GM19324 (cell line): Measurements from ENCODE around the gene PIP4K2A.

ENCODE experiments used
- ATAC-seq: cut with Tn5 transposase; IDR thresholded peaks from one replicate; pipeline ENCODE4 v1.9.1; 2021; ENCODE audit warnings: mild to moderate bottlenecking, moderate library complexity; ENCODE audit not compliant: unreplicated experiment, low FRiP score

PIP4K2A gene

GRCh38 chr10:22606164-22606614 is 108.2 kb downstream of the PIP4K2A start:
- ATAC-seq: peak; percentile 95

GRCh38 chr10:22605168-22605567 is 109.2 kb downstream of the PIP4K2A start:
- no peak for ATAC-seq

DNA sequence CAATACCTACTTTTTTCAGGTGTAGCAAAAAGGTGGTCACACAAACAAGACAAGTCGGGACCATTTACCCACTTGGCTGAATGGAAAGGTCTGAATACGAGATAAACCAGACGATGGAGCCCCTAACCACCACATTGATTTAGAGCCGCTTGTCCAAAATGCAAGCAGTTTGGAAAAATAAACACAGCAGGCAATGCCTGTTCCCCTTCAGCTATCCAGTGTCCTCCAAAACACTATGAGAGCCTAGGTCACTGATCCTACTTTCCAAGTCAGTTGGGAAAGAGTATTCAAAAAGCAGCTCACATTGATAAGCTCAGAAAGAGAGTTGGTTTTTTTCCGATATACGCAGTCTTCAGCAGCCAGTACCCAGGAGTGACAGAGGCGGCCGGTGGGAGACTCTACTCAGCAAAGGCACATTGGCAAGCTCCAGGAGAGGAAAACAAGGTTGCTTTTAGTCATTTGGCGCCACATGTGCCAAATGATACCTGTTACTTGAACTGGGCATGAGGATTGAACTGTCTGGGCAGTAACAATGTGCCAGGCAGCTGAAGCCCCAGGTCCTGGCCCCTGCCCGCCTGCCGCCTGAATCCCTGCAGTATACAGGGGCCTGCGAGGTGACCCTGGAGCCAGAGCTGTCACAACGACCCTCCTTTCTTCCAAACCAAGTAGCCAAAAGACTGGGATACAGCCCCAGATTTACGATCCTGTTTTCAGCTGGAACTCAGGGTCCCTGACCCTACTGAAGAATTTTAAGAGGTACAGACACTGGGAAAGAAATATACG is 109.8 kb downstream of the PIP4K2A start:
- ATAC-seq: no peak

DNA sequence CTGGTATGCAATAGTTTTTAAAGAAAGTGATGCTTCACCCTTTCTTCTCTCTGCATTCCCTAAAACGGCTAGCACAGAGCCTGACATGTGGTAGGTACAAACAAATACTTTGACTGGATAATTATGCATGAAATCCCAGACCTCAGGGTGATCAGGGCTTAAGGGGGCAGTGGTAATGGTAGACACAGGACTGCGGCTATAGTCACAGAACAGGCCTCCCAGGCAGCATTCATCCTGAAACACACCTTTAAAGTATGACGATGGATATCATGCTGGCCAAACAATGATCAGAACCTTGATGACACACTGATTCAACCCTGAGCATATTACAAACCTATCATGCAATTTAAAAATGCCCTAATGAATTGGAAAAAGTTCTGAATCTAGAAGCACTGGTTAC is 110.8 kb downstream of the PIP4K2A start:
- no peak for ATAC-seq

DNA sequence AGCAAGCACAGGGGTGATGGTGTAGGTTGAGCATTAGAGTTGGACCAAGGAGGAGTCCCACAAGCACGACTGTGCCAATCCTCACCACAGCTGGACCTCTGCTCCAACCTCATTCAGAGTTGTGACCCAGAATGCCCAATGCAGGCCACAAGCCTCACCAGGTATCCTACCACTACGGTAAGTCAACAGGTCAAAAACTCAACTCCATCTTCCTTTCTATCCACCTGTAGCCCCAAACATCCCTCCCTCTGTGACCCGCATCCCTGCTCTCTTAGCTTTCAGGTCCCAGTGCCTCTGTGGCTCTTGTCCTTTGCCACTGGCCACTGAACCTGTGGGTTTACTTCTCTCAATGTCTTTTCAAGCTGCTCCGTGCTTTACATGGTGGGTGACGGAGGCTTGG is 112.8 kb downstream of the PIP4K2A start:
- ATAC-seq: no peak

GRCh38 chr10:22599636-22600228 is 114.6 kb downstream of the PIP4K2A start:
- no peak for ATAC-seq

DNA sequence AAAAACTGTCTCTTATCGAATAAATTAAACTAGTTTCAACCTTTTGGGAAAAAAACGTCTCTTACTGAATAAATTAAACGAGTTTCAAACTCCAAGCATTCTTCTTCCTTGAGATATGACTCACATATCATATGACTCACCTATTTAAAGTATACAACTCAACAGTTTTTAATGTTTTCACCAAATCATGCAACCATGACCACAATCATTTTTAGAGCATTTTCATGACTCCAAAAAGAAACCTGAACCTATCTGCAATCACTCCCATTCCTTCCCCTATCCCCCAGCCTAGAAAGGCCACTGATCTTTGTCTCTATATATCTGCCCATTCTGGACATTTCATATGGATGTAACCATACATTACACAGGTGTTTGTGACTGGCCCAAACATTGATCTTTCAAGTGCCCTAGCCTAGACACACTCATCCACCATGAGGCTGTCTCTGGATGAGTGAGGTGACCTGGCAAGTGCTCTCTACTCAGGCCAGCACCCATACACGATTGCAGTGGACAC is 115.3 kb downstream of the PIP4K2A start:
- ATAC-seq: no peak

- no peak for ATAC-seq
These were observed 115.9 kb downstream of the PIP4K2A start for GRCh38 chr10:22598478-22598877.

DNA sequence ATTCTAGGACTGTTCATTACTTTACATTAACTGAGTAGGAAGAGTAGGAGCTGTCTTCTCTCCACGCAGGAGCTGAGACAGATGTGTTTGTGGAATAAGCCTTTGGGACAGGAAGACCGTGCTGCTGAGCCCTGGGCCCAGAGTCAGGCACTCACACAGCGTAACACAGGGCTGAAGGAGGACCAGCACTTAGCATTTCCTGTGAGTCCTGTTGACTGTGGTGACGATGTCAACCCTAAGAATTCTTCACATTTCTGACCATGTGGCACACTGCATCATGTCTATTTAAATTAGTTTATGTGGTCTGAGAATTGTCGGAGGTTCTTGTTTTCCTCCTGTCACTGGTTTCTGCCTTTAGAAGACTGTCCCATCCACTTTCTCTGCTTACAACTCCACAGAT is 117.2 kb downstream of the PIP4K2A start:
- ATAC-seq: peak; percentile 63

- no peak for ATAC-seq
These were observed 120.7 kb downstream of the PIP4K2A start for GRCh38 chr10:22593636-22594198.

DNA sequence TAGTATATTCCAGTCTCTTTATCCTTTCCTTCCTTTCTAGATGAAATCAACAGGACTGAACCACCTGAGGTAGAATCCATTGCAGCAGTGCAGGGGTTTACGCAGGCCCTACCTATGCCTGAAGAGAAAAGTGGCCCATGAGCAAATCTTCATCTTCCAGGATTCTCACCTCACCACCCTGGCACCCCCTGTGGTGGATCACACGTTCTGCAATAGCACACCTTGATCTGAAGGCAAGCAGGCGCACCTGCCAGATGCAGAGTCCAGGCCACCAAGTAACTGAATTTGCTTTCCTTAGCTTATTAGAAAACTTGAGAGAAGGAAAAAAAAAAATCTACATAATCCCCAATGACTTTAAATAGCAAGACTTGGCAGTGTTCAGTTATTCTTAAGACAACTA is 121.4 kb downstream of the PIP4K2A start:
- no peak for ATAC-seq

DNA sequence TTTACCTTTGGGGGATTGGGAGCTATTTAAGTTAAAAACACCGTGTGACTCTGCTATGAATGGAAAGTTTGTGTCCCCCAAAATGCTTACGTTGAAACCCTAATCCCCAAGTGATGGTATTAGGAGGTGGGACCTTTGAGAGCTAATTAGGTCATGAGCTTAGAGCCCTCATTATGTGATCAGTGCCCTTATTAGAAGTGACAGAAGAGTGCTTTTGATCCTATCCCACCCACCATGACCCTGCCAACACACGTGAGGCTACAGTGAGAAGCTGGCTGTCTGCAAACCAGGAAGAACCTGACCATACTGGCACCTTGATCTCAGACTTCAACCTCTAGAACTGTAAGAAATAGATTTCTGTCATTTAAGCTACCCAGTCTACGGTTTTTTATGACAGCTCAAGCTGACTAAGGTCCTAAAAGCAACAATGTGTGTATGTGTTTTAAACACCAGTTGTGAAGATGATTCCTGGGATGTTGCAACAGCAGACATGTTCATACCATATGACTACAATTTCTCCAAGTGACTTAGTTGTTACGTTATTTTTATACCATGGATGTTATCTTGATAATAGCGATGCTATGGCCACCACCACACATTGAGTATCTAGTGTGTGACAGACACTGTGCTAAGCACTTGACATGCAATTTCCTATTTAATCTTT is 124.4 kb downstream of the PIP4K2A start:
- no peak for ATAC-seq

DNA sequence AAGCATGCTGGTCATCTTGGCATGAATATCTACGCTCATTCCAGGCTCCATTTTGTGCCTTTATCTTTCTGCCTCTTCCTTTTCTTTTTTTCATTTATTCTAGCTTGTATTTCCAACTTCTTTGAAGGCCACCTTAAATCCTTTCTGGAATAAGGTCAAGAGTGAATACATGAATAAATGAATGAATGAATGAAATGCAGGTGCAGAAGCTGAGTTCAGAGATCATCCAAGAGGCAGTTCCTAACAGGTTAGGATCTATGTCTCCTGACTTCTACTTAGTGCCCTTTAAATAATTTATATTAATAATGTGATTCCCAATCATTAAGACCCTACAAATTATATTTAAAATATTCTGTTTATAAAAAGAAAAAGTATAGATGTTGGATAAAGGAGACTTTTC is 125.9 kb downstream of the PIP4K2A start:
- ATAC-seq: no peak

DNA sequence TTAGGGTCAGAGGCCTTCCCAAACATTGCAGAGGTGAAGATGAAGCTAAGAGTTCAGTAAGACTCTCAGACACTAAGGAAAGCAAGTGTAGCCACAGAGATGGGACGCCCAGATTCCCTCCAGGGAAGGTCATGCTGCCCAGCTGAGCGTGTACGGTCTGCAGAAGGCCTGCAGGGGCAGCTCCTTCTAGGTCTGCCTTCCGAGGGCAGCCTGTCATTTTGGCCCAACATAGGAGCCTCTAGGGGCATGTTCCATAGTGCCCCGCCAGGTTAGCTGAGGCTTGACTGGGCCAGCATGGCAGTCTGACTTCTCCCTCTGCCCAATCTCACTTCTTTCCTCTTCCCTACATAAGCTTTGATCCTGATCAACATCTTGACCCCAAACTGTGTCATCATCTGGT is 130.7 kb downstream of the PIP4K2A start:
- ATAC-seq: no peak

- no peak for ATAC-seq
These were observed 132.9 kb downstream of the PIP4K2A start for GRCh38 chr10:22581461-22581860.

DNA sequence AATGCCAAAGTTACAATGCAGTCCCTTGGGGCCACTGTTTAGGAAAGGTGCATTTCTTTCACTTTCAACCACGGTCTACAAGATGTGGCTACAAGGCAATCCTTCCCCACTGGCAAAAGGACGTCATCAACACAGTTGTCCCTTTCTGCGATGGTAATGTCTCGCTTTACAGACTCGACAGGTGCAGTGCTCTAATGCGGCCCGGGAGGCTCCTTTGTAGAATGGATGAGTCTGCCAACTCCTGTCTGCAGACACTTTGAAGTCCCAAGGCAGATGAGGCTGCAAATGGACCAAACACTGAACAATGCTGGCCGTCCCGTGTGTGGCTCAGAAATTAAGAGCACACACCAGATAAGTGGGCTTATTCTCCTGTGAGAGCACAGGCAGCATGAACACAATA is 133.7 kb downstream of the PIP4K2A start:
- ATAC-seq: no peak

GRCh38 chr10:22579826-22580225 is 134.6 kb downstream of the PIP4K2A start:
- no peak for ATAC-seq

- ATAC-seq: no peak
These were observed 140.4 kb downstream of the PIP4K2A start for GRCh38 chr10:22573820-22574569.

DNA sequence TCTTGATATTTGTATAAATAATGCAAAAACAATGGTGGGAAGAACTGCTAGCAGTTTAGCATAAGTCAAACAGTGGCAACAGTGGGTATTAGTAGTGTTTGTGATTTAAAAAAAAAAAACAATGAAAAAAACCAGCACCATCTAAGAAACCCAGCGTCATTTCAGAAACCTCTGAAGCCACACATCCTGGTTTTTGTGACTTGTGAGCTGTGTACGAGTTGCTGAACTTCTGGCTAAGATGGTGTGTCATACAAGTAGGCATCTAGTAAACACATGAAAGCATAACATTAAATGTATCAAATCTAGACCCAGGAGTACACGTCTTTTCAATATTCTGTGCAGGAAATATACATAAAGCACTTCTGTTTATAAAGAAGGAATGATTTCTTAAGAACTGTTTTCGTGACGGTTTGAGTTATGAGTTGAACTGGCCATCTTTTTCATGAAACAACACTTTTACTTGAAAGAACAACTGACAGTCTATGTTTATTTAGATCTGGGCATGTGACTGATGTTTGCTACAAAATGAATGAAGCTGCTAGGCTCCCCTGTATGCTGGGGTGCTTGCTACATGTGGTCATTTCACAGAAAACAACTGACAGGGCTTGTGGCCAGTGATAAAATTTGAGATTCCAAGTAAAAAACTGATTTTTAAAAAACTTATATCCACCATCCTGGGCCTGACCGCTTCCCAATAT is 143.5 kb downstream of the PIP4K2A start:
- ATAC-seq: no peak

- no peak for ATAC-seq
These were observed 144.1 kb downstream of the PIP4K2A start for GRCh38 chr10:22570234-22570633.
